HG03354 (cell line): ENCODE measurements around the gene ORC2.
A peak's percentile ranks its signal among the peaks of the same experiment; 100 is the strongest.
"Not testable (repeated sequence)": the region's sequence is repeated elsewhere in the genome, so short reads cannot be mapped to it uniquely, and the experiment has no call there.

ENCODE experiments used
- ATAC-seq: cut with Tn5 transposase; IDR thresholded peaks from one replicate; pipeline ENCODE4 v1.9.1; 2021; ENCODE audit warnings: mild to moderate bottlenecking; ENCODE audit not compliant: unreplicated experiment, poor library complexity, severe bottlenecking

ORC2 gene

DNA sequence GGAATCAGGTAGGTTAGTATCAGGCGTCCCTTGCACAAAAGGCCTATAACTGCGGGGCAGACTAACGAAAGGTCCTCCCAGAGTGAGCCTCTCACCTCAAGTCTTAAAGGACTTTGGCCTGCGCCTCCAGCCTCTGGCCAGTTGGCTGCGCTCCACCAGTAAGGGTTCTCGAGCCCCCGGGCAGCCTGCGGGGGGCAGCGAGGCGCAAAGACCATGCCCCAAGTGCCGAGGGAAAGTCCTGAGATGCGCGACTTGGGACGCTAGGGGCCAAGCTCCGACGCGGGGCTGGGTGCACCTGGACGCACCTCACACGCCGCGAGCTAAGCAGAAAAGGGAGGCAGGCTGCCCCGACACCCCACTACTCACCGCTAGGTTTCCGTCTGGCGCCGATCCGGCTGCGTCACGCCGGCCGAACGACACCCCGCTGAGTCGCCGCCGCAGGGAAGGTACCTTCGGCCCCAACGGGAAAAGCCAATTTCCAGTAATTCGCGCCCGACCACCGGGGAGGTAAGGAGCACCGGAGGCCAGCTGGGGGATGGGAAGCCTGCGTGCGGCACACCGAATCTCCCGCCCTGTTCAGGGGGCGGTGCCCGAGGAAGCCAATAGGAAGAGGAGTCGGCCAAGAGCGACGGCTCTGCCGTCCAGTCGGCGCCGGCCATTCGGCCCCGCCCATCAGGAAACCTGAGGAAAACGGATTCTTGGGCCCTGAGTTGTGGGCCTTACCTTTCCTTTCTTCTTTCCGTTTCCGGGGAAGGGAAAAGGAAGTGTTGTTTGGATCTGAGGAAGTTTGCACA lies at the start of gene ORC2:
TSS of gene ORC2 (minus strand) at position 537 of the 794 bp plus-strand sequence. CDS start 5,537 bp downstream, outside the sequence.
- ATAC-seq = peak; percentile 93

DNA sequence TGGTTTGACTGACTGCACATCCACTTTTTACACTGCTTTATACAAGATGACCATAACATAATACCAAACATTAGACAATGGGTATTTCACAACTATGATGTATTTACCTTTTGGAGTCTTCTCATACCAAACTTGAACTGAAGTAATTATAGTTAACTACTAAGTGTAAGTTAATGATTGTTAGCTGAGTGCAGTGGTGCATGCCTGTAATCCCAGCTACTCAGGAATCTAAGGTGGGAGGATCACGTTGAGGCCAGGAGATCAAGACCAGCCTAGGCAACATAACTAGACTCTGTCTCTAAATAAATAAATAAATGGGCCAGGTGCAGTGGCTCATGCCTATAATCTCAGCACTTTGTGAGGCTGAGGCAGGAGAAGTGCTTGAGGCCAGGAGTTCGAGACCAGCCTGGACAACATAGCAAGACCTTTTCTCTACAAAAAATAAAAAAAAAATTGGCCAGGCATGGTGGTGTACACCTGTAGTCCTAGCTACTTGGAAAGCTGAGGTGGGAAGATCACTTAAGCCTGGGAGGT lies 44.9 kb upstream of the ORC2 start:
- ATAC-seq = no peak

DNA sequence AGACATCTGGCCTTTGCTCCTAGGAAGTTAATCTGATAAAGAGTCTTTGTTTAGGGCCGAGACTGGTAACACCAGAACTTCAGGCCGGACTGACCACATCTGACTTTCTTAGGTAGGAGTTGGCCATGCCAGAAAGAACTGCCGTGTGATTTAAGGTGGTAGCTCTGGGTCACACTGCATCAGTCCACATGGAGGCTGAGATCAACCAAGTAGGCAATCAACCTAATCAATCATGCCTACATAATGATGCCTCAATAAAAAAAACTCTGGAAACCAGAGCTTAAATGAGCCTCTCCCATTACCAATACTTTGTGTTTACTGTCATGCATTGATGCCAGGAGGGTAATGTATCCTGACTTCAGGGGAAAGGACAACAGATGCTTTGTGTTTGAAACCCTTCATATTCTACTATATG lies 44.1 kb upstream of the ORC2 start:
- no peak for ATAC-seq

DNA sequence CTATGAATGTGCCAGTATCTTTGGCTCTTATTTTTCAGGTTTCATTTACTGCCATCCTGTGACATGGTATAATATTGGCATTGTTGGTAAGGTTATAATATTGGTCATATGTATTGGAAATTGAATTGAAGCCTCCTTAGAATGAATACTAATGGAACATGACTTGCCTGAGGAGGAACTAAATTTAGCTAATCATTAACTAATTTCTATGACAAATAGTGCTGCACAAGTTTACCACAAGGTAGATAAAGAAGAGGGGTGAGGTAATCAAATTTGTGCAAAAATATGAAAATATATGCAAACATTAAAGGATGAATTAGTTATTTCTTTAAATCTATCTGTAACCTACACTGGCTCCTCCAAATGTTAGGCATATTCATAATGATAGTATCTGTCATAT lies 43.2 kb upstream of the ORC2 start:
- no peak for ATAC-seq

DNA sequence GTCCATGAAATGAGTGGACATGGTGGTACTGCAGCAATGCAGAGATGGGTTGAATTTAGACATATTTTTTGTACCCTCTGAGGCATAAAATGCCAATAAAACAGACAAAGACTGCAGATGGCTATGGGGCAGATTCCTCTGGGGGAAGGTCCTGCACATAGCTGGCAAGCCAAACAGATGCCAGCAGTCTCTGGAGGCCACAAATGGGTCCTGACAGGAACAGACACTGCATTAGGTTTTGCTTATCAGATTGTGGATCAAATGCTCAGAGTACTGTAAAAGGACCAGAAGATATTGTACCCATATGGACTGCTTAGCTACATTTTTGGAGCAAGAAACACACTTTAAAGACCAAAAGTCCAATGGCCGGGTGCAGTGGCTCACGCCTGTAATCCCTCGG lies 40.9 kb upstream of the ORC2 start:
- ATAC-seq = no peak

DNA sequence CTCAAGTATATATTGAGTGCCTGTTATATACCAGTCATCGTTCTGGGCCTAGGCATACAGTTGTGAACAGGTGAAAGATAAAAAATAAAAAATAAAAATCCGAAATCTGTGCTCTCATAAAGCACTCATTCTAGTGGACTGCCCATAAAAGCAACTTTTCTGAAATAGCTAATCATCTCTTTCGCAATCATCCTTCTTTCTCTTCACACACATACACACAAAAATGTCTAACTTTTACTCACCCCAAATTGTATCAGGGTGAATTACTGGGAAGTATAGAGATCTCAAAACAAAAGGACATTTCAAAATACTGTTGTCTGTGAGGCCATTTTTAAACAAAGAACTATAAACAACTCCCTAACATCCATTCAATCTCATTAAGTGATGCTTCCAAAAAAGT lies 29.6 kb upstream of the ORC2 start:
- no peak for ATAC-seq

DNA sequence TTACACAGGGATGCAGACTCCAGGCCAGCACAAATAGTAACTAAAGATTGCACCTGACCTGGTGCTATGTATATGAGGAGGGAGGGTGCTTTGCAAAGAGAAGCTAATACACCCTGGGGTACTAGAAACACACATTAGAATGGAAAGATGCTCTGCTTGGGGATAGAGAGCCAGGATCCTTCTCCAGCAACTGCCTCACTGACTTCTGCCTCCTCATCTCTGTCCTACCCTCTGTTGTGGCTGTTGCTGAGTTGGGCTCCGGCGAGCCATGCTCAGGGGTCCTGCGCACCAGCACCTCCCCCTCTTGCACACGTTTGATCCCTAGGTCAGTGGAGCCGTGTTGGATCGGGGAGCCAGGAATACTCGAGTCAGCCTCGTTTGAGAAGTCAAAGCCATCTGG lies 23.7 kb upstream of the ORC2 start:
- ATAC-seq = no peak

DNA sequence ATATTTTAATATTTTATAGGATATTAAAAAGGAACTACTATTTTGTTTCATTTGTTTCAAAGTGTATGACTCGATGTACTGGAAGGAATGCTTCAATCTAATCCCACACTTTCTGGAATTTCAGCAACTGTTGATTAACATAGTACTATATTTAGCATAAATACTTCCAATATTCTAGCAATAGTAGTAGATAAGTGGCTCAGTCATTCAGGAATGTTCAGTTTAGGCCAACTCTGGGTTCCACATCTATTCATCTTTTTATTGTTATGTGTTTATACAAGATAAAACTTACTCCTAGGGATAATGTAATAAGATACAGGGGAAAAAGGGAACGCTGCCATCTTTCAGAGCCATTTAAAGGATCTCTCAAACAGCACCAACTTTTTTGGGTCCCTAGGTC lies 22.3 kb upstream of the ORC2 start:
- ATAC-seq = no peak

DNA sequence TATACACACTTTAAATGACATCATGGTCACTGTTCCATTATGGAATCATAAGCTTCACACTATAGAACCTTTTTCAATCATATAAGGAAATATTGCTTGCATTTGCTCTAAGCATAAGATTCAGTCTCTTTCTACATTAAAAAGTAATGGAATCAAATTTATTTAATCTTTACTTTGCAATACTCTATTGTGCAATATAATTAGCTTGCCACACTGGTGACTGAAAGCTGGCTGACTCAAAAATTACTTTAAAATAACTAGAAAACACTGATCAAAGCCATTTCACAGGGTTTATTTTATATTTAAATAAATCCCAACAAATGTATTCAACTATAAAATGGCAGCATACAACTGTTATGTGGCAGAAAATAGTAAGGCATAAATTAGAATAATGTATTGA lies 13.2 kb upstream of the ORC2 start:
- ATAC-seq = no peak

DNA sequence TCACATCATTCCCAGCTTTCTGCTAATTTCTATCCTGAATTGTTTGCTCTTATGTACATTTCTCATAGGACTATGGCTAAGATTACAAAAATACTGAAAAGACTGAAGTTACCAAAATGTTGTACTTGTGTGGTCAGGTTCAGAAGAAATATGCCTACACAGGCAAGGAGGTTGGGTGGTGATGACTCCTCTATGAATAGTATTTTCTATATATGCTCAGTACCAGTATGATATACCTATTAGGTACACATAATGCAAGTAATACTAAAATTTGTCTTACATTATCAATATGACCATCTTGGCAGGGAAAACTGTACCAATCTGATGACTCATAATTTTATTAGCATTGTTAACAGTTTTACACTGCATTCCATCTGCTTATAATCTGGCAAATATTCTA lies 12.2 kb upstream of the ORC2 start:
- ATAC-seq = no peak

DNA sequence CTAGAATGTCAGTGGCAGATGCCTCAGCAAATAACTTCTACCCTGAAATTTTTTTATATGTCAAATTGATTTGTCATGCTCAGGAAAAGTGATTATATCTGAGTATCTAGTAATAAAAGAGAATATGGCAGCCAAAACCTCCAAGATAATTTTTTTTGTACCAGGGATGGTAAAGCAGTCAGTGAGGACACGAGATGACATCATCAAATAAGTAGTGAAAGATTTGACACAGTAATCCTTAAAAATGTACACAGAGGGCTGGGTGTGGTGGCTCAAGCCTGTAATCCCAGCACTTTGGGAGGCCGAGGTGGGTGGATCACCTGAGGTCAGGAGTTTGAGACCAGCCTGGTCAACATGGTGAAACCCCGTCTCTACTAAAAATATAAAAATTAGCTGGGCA lies 6.6 kb upstream of the ORC2 start:
- ATAC-seq = not testable (repeated sequence)

DNA sequence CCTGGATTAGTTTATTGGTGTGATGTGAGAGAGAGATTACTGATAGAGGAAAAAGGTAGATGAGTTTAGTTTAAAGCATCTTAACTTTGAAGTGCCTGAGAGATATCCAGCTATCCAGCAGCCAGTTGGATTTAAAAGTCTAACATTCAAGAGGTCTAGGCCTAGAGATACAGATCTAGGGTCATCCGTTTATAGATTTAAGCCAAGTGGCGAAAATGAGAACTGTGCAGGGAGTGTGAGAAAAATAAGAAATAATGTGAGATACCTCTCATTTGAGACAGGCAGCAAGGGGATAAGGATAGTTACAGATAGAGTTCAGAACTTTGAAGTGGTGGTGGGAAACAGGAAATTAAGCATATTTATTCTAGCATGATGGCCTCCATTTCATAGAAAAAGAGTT lies 5.3 kb upstream of the ORC2 start:
- no peak for ATAC-seq

DNA sequence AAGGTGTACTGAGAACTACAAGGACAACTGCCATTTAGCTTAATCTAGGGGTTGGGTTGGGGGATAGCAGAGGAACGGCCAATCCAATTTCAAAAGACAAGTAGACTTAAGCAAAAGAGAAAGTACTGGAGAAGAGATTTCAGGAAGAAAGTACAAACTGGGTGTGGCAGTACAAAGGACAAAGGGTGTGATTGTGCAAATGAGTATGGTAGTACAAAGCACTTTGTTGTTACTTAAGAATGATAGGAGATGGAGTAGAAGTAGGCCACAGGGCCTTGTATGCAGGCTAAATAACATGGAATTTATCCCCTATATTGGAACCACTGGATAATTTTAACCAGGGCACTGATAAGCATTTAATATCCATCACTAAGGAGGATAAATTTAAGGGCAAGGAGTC lies 4.7 kb upstream of the ORC2 start:
- no peak for ATAC-seq

DNA sequence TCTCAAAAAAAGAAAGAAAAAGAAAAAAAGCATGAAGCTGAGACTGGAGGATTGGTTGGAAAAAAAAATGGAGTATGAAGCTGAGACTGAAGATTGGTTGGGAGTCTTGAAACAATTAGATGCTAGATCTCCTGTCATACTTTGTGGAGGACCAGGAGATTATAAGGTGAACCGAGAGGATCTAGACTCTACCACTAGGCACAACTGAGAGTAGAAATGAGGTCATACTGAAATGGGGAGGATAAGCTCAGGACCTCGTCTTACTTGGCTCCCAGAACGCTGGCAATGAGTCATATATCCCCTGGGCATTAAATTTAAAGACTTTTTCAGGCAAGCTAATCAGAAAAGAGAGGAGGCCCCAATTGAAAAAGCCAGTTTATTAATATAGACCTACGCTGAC lies 3.3 kb upstream of the ORC2 start:
- ATAC-seq = peak; percentile 18

DNA sequence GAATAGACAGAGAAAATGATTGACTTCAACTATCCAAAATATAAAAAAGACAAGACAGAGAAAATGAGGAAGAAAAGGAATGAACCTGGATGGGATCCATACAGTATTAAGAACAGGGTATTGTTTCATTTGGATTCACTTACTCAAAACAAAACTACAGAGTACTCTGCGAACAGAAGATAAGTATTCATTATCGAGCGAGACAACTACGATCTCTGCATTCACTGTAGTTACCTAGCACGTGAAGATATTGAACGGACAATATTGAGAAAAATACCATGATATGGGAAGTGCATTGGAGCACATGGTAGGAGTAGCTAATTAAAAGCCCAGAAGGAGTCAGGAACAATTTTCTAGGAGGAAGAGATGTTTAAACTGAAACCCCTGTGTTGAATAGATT lies 1.0 kb upstream of the ORC2 start:
- ATAC-seq = no peak

DNA sequence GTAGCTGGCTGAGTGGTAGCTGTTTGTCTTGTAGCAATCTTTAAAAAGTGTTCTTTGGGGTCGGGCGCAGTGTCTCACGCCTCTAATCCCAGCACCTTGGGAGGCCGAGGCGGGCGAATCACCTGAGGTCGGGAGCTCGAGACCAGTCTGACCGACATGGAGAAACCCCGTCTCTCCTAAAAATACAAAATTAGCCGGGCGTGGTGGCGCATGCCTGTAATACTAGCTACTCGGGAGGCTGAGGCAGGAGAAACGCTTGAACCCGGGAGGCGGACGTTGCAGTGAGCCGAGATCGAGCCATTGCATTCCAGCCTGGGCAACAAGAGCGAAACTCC lies 425 bp upstream of the ORC2 start:
- ATAC-seq = peak; percentile 6

DNA sequence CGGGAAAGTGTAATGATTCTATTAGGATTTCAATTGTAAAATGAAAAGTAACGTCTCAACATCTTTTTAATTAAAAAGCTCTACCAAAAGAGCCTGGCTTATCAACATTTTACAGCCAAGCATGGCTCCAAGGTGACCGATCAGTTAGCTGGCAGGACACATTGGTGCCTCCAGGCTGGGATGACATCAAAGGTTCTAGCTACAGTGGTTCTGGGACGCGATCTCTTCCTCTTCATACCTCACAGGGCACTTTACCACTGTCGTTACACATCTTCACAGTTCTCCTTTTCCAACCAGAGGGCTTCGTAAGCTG lies 693 bp downstream of the ORC2 start:
- ATAC-seq = peak; percentile 6

DNA sequence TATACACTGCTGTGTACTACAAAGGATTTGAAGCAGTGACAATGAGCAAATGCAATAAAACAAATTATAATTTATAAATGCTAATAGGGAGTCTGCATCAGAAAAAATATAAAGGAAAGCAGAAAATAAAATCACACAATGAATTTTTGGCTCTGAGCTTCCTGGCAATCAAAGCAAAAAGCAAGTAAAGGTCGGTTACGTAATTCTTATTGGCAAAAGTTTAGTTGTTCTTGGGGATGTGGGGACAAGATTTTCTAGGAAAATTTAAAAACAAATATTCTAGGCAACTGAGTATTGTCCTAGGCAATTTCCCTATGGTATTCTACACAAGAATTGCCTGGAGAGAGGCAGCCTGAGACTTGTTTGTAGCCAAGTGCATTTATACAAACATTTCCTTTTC lies 1.8 kb downstream of the ORC2 start:
- no peak for ATAC-seq

DNA sequence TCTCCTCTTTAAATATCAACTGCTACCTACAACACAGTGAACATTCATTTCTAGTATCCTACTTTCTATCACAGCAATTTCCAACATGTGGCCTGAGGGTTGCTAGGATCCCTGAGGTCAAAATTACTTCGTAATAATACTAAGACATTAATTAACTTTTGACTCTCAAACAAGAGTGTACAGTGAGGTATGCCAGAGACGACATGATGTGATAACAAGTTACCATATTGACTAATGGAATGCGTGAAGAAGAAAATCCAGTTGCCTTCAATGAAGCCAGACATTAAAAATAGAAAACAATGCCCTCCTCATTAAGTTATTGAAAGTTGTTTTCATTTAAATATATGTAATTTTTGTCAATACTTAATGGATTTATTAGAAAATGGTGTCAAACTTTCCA lies 13.1 kb downstream of the ORC2 start:
- no peak for ATAC-seq

DNA sequence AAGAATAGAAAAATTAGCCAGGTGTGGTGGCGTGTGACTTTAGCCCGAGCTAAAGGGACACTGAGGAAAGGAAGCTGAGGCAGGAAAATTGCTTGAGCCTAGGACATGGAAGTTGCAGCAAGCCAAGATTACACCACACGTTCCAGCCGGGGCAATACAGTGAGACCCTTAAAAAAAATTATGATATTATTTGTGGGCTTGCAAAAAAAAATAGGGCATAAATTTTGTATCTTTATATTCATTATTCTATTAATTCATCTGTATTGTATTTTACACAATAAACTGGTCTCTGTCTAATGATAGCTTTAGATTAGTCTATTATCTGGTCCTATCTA lies 18.1 kb downstream of the ORC2 start:
- no peak for ATAC-seq

DNA sequence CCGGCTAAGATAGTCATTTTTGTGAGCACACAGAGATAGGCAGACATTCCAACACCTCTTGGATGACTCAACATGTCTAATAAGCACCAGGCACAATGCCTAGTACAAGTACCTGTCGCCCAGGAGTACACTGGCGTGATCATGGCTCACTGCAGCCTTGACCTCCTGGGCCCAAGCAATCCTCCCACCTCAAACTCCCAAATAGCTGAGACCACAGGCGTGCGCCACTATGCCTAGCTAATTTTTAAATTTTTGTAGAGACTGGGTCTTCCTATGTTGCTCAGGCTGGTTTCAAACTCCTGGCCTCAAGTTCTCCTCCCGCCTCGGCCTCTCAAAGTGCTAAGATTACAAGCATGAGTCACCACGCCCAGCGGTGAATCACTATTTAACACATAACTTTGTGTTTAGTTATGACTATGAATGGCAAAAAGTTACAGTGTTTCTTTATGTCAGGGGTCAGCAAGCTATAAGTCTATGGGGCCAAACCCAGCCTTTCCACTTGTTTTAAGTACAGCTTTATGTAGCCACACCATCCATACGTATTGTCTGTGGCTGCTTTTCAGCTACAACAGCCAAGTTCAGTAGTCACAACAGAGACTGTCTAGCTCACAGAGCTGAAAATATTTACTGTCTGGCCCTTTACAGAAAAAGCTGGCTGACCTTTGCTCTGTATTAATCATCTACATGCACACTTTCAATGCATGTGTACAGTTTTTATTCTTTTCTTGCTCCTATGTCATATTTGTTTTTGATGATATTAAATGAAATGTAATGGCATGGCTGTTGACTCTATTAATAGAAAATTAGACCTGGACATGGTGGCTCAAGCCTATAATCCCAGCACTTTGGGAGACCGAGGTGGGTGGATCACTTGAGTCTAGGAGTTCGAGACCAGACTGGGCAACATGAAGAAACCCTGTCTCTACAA lies 18.7 kb downstream of the ORC2 start:
- no peak for ATAC-seq
